ENCODE results near the gene TSPAN15. TPM values are rescaled to one million over a fixed set of nuclear protein-coding genes. Genes with fewer than 3 reads are reported as not detected.
A peak's percentile ranks its signal among the peaks of the same experiment; 100 is the strongest.

Gene TSPAN15
- polyA plus RNA-seq, 1 donor (not counting 4 experiments of a cell fraction or from before 2014, with no cell fraction given), result 2.1 TPM

GRCh38 chr10:69413221-69413865, 37.9 kb upstream of the TSPAN15 start:
- no peaks in the 10 kb centered on the region for H3K9me3 ChIP-seq (ENCODE audit: control insufficient read depth, low read depth, low read length)
- H3K79me2 ChIP-seq (ENCODE audit: control insufficient read depth, insufficient read depth, low read length), result no peaks in the 10 kb centered on the region
- no peaks in the 10 kb centered on the region for H3K27me3 ChIP-seq (ENCODE audit: control insufficient read depth, extremely low read depth, insufficient read depth, low read length)
- H3K4me2 ChIP-seq (ENCODE audit: control insufficient read depth, extremely low read depth, insufficient read depth, low read depth, low read length), result no peak overlapping the region
- H3K9me1 ChIP-seq (ENCODE audit: control insufficient read depth, extremely low read depth, insufficient read depth, low read length), result no peaks in the 10 kb centered on the region
- no peak for DNase-seq (ENCODE audit: low read depth, low spot score)
- no peak for TF ChIP-seq EZH2 (IDR thresholded peaks at IDR 0.05; ENCODE audit: low read length)
- peak; percentile 38 to 68 (median 43) for TF ChIP-seq CTCF (optimal IDR thresholded peaks at IDR 0.05 in 1 of 3, IDR thresholded peaks at IDR 0.05 in 1 of 3, conservative IDR thresholded peaks at IDR 0.05 in 1 of 3; ENCODE audit: extremely low read depth in 1 of 3, insufficient read depth in 2 of 3, low read length in 3 of 3)
- H3K4me1 ChIP-seq (ENCODE audit: control insufficient read depth, extremely low read depth, insufficient read depth, low read length), result peaks cover 10% of the 10 kb centered on the region
- H3K4me3 ChIP-seq (ENCODE audit: control insufficient read depth in 2 of 3, extremely low read depth in 1 of 3, insufficient read depth in 2 of 3, low read depth in 1 of 3, low read length in 3 of 3), result no peak overlapping the region
- no peak overlapping the region for H3K27ac ChIP-seq (ENCODE audit: control insufficient read depth, insufficient read depth, low read length)
- H4K20me1 ChIP-seq (ENCODE audit: control insufficient read depth, extremely low read depth, insufficient read depth, low read length), result no peaks in the 10 kb centered on the region
- dilution Hi-C loops (cut with MboI; ENCODE audit: extremely low pct_ligation_motif_present, low sequenced_read_pairs), result no loop called here
- no peak overlapping the region for H2AFZ ChIP-seq (ENCODE audit: control insufficient read depth, low read length)
- H3K36me3 ChIP-seq (ENCODE audit: control insufficient read depth in 2 of 2, extremely low read depth in 1 of 2, insufficient read depth in 2 of 2, low read length in 2 of 2), result no peaks in the 10 kb centered on the region
- H3K9ac ChIP-seq (ENCODE audit: control insufficient read depth, extremely low read depth, insufficient read depth, low read length), result no peak overlapping the region
- FAIRE-seq, result no peak

- Histone ChIP-seq H4K20me1 (ENCODE audit: control insufficient read depth, extremely low read depth, insufficient read depth, low read length) (no peaks in the 10 kb centered on the region), H3K27me3 (ENCODE audit: control insufficient read depth, extremely low read depth, insufficient read depth, low read length) (no peaks in the 10 kb centered on the region), H3K9me3 (ENCODE audit: control insufficient read depth, low read depth, low read length) (no peaks in the 10 kb centered on the region), H2AFZ (ENCODE audit: control insufficient read depth, low read length) (no peak overlapping the region), H3K9ac (ENCODE audit: control insufficient read depth, extremely low read depth, insufficient read depth, low read length) (no peak overlapping the region), H3K9me1 (ENCODE audit: control insufficient read depth, extremely low read depth, insufficient read depth, low read length) (no peaks in the 10 kb centered on the region), H3K4me2 (ENCODE audit: control insufficient read depth, extremely low read depth, insufficient read depth, low read depth, low read length) (no peak overlapping the region), H3K4me1 (ENCODE audit: control insufficient read depth, extremely low read depth, insufficient read depth, low read length) (peaks cover 5% of the 10 kb centered on the region), H3K4me3 (ENCODE audit: control insufficient read depth in 2 of 3, extremely low read depth in 1 of 3, insufficient read depth in 2 of 3, low read depth in 1 of 3, low read length in 3 of 3) (no peak overlapping the region), H3K79me2 (ENCODE audit: control insufficient read depth, insufficient read depth, low read length) (no peaks in the 10 kb centered on the region), H3K36me3 (ENCODE audit: control insufficient read depth in 2 of 2, extremely low read depth in 1 of 2, insufficient read depth in 2 of 2, low read length in 2 of 2) (no peaks in the 10 kb centered on the region), H3K27ac (ENCODE audit: control insufficient read depth, insufficient read depth, low read length) (no peak overlapping the region)
- dilution Hi-C loops (cut with MboI; ENCODE audit: extremely low pct_ligation_motif_present, low sequenced_read_pairs), result no loop called here
- DNase-seq (ENCODE audit: low read depth, low spot score), result no peak
- FAIRE-seq, result no peak
- TF ChIP-seq EZH2 (IDR thresholded peaks at IDR 0.05; ENCODE audit: low read length) (no peak), CTCF (optimal IDR thresholded peaks at IDR 0.05 in 1 of 3, IDR thresholded peaks at IDR 0.05 in 1 of 3, conservative IDR thresholded peaks at IDR 0.05 in 1 of 3; ENCODE audit: extremely low read depth in 1 of 3, insufficient read depth in 2 of 3, low read length in 3 of 3) (no peak)
These were observed 36.9 kb upstream of the TSPAN15 start for GRCh38 chr10:69414036-69415018.
